ENCODE data around the gene KLF18.

- TF ChIP-seq CTCF (optimal IDR thresholded peaks at IDR 0.05 in 1 of 3, IDR thresholded peaks at IDR 0.05 in 1 of 3, conservative IDR thresholded peaks at IDR 0.05 in 1 of 3; ENCODE audit: extremely low read depth in 1 of 3, insufficient read depth in 2 of 3, low read length in 3 of 3) (no peak), EZH2 (IDR thresholded peaks at IDR 0.05; ENCODE audit: low read length) (no peak)
These were observed 29.6 kb downstream of the KLF18 start for GRCh38 chr1:44111861-44112260.

Data from keratinocyte (primary cell).